ENCODE measurements around the gene ANAPC7. TPM values are rescaled to one million over a fixed set of nuclear protein-coding genes. Genes with fewer than 3 reads are reported as not detected.

The ANAPC7 gene
- polyA plus RNA-seq, 1 donor (not counting 4 experiments of a cell fraction or from before 2014, with no cell fraction given), result 68.2 TPM

- Histone ChIP-seq H3K4me3 (ENCODE audit: control insufficient read depth in 2 of 3, extremely low read depth in 1 of 3, insufficient read depth in 2 of 3, low read depth in 1 of 3, low read length in 3 of 3) (no peak overlapping the region), H3K9me3 (ENCODE audit: control insufficient read depth, low read depth, low read length) (no peaks in the 10 kb centered on the region), H2AFZ (ENCODE audit: control insufficient read depth, low read length) (no peak overlapping the region), H3K4me1 (ENCODE audit: control insufficient read depth, extremely low read depth, insufficient read depth, low read length) (peaks cover 25% of the 10 kb centered on the region), H4K20me1 (ENCODE audit: control insufficient read depth, extremely low read depth, insufficient read depth, low read length) (peaks cover 2% of the 10 kb centered on the region), H3K27me3 (ENCODE audit: control insufficient read depth, extremely low read depth, insufficient read depth, low read length) (no peaks in the 10 kb centered on the region), H3K79me2 (ENCODE audit: control insufficient read depth, insufficient read depth, low read length) (no peaks in the 10 kb centered on the region), H3K9ac (ENCODE audit: control insufficient read depth, extremely low read depth, insufficient read depth, low read length) (no peak overlapping the region), H3K9me1 (ENCODE audit: control insufficient read depth, extremely low read depth, insufficient read depth, low read length) (no peaks in the 10 kb centered on the region), H3K36me3 (ENCODE audit: control insufficient read depth in 2 of 2, extremely low read depth in 1 of 2, insufficient read depth in 2 of 2, low read length in 2 of 2) (peaks cover 21 to 25% of the 10 kb centered on the region in 2 experiments), H3K4me2 (ENCODE audit: control insufficient read depth, extremely low read depth, insufficient read depth, low read depth, low read length) (no peak overlapping the region), H3K27ac (ENCODE audit: control insufficient read depth, insufficient read depth, low read length) (peak overlapping the region; percentile 75)
- dilution Hi-C loops (cut with MboI; ENCODE audit: extremely low pct_ligation_motif_present, low sequenced_read_pairs), result no loop called here
- no peak for DNase-seq (ENCODE audit: low read depth, low spot score)
- FAIRE-seq, result no peak
- no peak for TF ChIP-seq EZH2 (IDR thresholded peaks at IDR 0.05; ENCODE audit: low read length)
- TF ChIP-seq CTCF (optimal IDR thresholded peaks at IDR 0.05 in 1 of 3, IDR thresholded peaks at IDR 0.05 in 1 of 3, conservative IDR thresholded peaks at IDR 0.05 in 1 of 3; ENCODE audit: extremely low read depth in 1 of 3, insufficient read depth in 2 of 3, low read length in 3 of 3), result no peak
These were observed 31.5 kb downstream of the ANAPC7 start for GRCh38 chr12:110372056-110372425.

GRCh38 chr12:110371408-110372055 is 32.0 kb downstream of the ANAPC7 start:
- FAIRE-seq (no peak), DNase-seq (ENCODE audit: low read depth, low spot score) (no peak)
- peaks cover 25% of the 10 kb centered on the region for H3K4me1 ChIP-seq (ENCODE audit: control insufficient read depth, extremely low read depth, insufficient read depth, low read length)
- H3K27me3 ChIP-seq (ENCODE audit: control insufficient read depth, extremely low read depth, insufficient read depth, low read length), result no peaks in the 10 kb centered on the region
- H3K79me2 ChIP-seq (ENCODE audit: control insufficient read depth, insufficient read depth, low read length), result no peaks in the 10 kb centered on the region
- H3K9me3 ChIP-seq (ENCODE audit: control insufficient read depth, low read depth, low read length), result no peaks in the 10 kb centered on the region
- H3K4me2 ChIP-seq (ENCODE audit: control insufficient read depth, extremely low read depth, insufficient read depth, low read depth, low read length), result peak overlapping the region; percentile 74
- no peak overlapping the region for H2AFZ ChIP-seq (ENCODE audit: control insufficient read depth, low read length)
- H3K36me3 ChIP-seq (ENCODE audit: control insufficient read depth in 2 of 2, extremely low read depth in 1 of 2, insufficient read depth in 2 of 2, low read length in 2 of 2), result peaks cover 21 to 24% of the 10 kb centered on the region in 2 experiments
- H3K4me3 ChIP-seq (ENCODE audit: control insufficient read depth in 2 of 3, extremely low read depth in 1 of 3, insufficient read depth in 2 of 3, low read depth in 1 of 3, low read length in 3 of 3), result peak overlapping the region in 1 of 3 experiments; percentile 19
- peaks cover 2% of the 10 kb centered on the region for H4K20me1 ChIP-seq (ENCODE audit: control insufficient read depth, extremely low read depth, insufficient read depth, low read length)
- no peaks in the 10 kb centered on the region for H3K9me1 ChIP-seq (ENCODE audit: control insufficient read depth, extremely low read depth, insufficient read depth, low read length)
- TF ChIP-seq EZH2 (IDR thresholded peaks at IDR 0.05; ENCODE audit: low read length) (no peak), CTCF (optimal IDR thresholded peaks at IDR 0.05 in 1 of 3, IDR thresholded peaks at IDR 0.05 in 1 of 3, conservative IDR thresholded peaks at IDR 0.05 in 1 of 3; ENCODE audit: extremely low read depth in 1 of 3, insufficient read depth in 2 of 3, low read length in 3 of 3) (no peak)
- H3K9ac ChIP-seq (ENCODE audit: control insufficient read depth, extremely low read depth, insufficient read depth, low read length), result peak overlapping the region; percentile 45
- dilution Hi-C loops (cut with MboI; ENCODE audit: extremely low pct_ligation_motif_present, low sequenced_read_pairs), result no loop called here
- H3K27ac ChIP-seq (ENCODE audit: control insufficient read depth, insufficient read depth, low read length), result peak overlapping the region; percentile 75
